SK-N-MC (cell line): ENCODE data around the gene SRPRB.
A peak's percentile ranks its signal among the peaks of the same experiment; 100 is the strongest.

Experiments used
- DNase-seq: peaks from one replicate; pipeline ENCODE4 v3.0.0-alpha.2; 2011; ENCODE audit warnings: low read depth, low spot score
- H3K27ac ChIP-seq: fragments of 200-600 bp; sonication (generic); 2 replicates; pipeline ENCODE4 v1.5.1; 2016; ENCODE audit warnings: mixed run types
- H3K36me3 ChIP-seq: fragments of 200-600 bp; sonication (generic); 2 replicates; pipeline ENCODE4 v1.6.1; 2017; ENCODE audit warnings: antibody characterized with exemption, low read length, mixed read lengths; ENCODE audit not compliant: insufficient read depth
- H3K4me3 ChIP-seq: fragments of 200-600 bp; sonication (generic); 2 replicates; pipeline ENCODE4 v1.5.1; 2016
- H3K9ac ChIP-seq: fragments of 200-600 bp; sonication (generic); 2 replicates; pipeline ENCODE4 v1.8.0; 2017; ENCODE audit warnings: mixed run types, mixed read lengths; ENCODE audit not compliant: insufficient read length
- H3K9me3 ChIP-seq: fragments of 200-600 bp; sonication (generic); 2 replicates; pipeline ENCODE4 v1.6.1; 2017; ENCODE audit warnings: low read depth, mild to moderate bottlenecking, antibody characterized with exemption, low read length, moderate library complexity, mixed read lengths
- EZH2 ChIP-seq: fragments of 200-600 bp; sonication (generic); IDR thresholded peaks from one replicate; pipeline ENCODE4 v1.6.1; 2017; ENCODE audit warnings: antibody characterized with exemption
- FOXP2 ChIP-seq: optimal IDR thresholded peaks from 2 replicates; pipeline ENCODE3; 2011; ENCODE audit warnings: mild to moderate bottlenecking, moderate library complexity; ENCODE audit not compliant: insufficient read depth; ENCODE audit errors: extremely low read length, control extremely low read depth
- POLR2AphosphoS5 ChIP-seq: IDR thresholded peaks from 2 replicates; pipeline ENCODE4 v1.6.1; 2012; ENCODE audit warnings: mild to moderate bottlenecking, low read depth, low read length, borderline replicate concordance

SRPRB gene

GRCh38 chr3:133853063-133853924 lies 47.7 kb downstream of the SRPRB start:
- TF ChIP-seq POLR2AphosphoS5 = no peak
- no peak for TF ChIP-seq FOXP2
- TF ChIP-seq EZH2 = no peak
- H3K27ac ChIP-seq = no peak overlapping the region
- no peaks in the 10 kb centered on the region for H3K36me3 ChIP-seq
- no peaks in the 10 kb centered on the region for H3K9me3 ChIP-seq
- no peak overlapping the region for H3K4me3 ChIP-seq
- H3K9ac ChIP-seq = no peak overlapping the region
- DNase-seq = no peak

- Histone ChIP-seq H3K9ac (no peak overlapping the region), H3K9me3 (no peaks in the 10 kb centered on the region), H3K36me3 (no peaks in the 10 kb centered on the region), H3K27ac (no peak overlapping the region), H3K4me3 (no peak overlapping the region)
- TF ChIP-seq EZH2 = no peak
- TF ChIP-seq FOXP2 = no peak
- TF ChIP-seq POLR2AphosphoS5 = no peak
- no peak for DNase-seq
Measured at GRCh38 chr3:133853925-133854227, 48.3 kb downstream of the SRPRB start.

GRCh38 chr3:133854264-133855001 lies 48.8 kb downstream of the SRPRB start:
- H3K27ac ChIP-seq = no peak overlapping the region
- no peaks in the 10 kb centered on the region for H3K9me3 ChIP-seq
- DNase-seq = peak; percentile 83
- no peak overlapping the region for H3K9ac ChIP-seq
- TF ChIP-seq EZH2 = no peak
- TF ChIP-seq FOXP2 = no peak
- no peak; the same call in 1 of the 2 replicates for TF ChIP-seq POLR2AphosphoS5
- 0 out of 2 replicates have a peak overlapping the region, but pooled peaks have one; percentile 8 for H3K4me3 ChIP-seq
- no peaks in the 10 kb centered on the region for H3K36me3 ChIP-seq

- H3K36me3 ChIP-seq = no peaks in the 10 kb centered on the region
- no peak overlapping the region for H3K9ac ChIP-seq
- DNase-seq = no peak
- no peak for TF ChIP-seq POLR2AphosphoS5
- no peak for TF ChIP-seq FOXP2
- TF ChIP-seq EZH2 = no peak
- H3K4me3 ChIP-seq = 0 out of 2 replicates have a peak overlapping the region, but pooled peaks have one; percentile 8
- H3K9me3 ChIP-seq = no peaks in the 10 kb centered on the region
- no peak overlapping the region for H3K27ac ChIP-seq
Measured at GRCh38 chr3:133855002-133855370, 49.4 kb downstream of the SRPRB start.

DNA sequence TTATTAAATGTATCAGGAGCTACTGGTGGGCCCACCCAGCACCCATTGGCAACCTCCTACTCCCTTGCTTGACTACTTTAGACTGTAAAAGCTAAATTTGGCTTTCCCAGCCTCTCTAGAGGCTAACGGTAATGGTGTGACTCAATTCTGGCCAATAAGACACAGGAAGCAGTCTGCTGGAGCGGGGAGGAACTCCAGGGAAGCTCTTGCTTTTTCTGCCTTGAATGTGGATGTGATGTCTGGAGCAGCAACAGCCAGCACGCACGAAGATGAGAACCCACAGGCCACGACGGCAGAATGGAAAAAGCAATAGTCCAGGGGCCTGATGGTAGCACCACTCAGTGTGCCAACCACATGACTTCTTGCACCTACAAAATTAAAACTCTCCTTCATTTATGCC lies 50.2 kb downstream of the SRPRB start:
- Histone ChIP-seq H3K36me3 (no peaks in the 10 kb centered on the region), H3K4me3 (no peak overlapping the region), H3K9ac (no peak overlapping the region), H3K27ac (no peak overlapping the region), H3K9me3 (no peaks in the 10 kb centered on the region)
- TF ChIP-seq POLR2AphosphoS5 (no peak), EZH2 (no peak), FOXP2 (no peak)
- no peak for DNase-seq

- Histone ChIP-seq H3K9ac (no peak overlapping the region), H3K27ac (no peak overlapping the region), H3K4me3 (no peak overlapping the region), H3K36me3 (no peaks in the 10 kb centered on the region), H3K9me3 (no peaks in the 10 kb centered on the region)
- no peak for DNase-seq
- TF ChIP-seq POLR2AphosphoS5 = no peak
- no peak for TF ChIP-seq EZH2
- TF ChIP-seq FOXP2 = no peak
Measured at GRCh38 chr3:133856316-133856715, 50.7 kb downstream of the SRPRB start.

- Histone ChIP-seq H3K27ac (no peak overlapping the region), H3K9me3 (no peaks in the 10 kb centered on the region), H3K36me3 (no peaks in the 10 kb centered on the region), H3K9ac (no peak overlapping the region), H3K4me3 (no peak overlapping the region)
- TF ChIP-seq POLR2AphosphoS5 (no peak), FOXP2 (no peak), EZH2 (no peak)
- DNase-seq = no peak
Measured at GRCh38 chr3:133857767-133858166, 52.2 kb downstream of the SRPRB start.

DNA sequence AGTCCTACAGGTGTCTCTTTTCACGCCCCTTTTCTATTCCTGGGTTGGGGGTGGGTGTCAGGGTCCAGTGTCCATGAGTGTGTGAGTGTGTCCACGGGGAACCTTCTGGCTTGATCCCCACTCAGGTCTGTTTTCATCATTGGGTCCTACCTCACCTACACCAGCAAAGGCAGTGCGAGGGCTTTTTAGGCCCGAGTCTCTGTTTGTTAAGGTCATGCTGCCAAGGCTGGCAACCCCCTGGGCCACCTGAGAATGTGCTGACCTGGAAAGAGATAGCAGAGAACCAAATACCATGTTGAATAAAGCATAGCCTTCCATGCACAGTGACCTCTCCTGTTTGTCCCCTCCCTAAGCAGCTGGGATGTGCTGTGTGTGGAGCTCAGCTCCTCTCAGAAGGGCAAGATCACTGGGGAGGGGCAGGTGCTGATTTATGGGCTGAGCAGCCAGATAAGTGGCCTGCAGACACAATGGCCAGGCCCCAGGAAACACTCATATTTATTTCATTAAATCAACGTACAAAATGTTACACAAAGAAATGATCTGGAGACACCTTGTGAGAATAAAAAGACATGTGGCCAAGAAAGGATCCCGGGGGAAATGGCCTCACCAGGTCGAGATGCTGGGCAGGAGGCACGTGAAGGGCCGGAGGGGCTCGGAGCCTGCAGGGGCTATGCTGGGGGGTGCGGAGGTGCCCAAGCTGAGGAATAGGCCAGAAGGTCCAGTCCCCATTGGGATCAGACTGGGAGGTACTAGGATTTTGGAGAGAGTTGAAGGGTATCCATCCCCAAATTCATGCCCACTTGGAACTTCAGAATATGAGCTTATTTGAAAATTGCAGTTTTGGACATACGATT lies 54.0 kb downstream of the SRPRB start:
- TF ChIP-seq POLR2AphosphoS5 = no peak
- no peak for TF ChIP-seq EZH2
- no peak for TF ChIP-seq FOXP2
- no peak overlapping the region for H3K9ac ChIP-seq
- no peak overlapping the region for H3K27ac ChIP-seq
- DNase-seq = no peak
- H3K4me3 ChIP-seq = no peak overlapping the region
- H3K9me3 ChIP-seq = no peaks in the 10 kb centered on the region
- no peaks in the 10 kb centered on the region for H3K36me3 ChIP-seq
